GM19035 (cell line): ENCODE measurements around the gene NELFA.

Experiments
- ATAC-seq: cut with Tn5 transposase; IDR thresholded peaks from one replicate; pipeline ENCODE4 v1.9.1; 2021; ENCODE audit not compliant: unreplicated experiment

Gene NELFA

DNA sequence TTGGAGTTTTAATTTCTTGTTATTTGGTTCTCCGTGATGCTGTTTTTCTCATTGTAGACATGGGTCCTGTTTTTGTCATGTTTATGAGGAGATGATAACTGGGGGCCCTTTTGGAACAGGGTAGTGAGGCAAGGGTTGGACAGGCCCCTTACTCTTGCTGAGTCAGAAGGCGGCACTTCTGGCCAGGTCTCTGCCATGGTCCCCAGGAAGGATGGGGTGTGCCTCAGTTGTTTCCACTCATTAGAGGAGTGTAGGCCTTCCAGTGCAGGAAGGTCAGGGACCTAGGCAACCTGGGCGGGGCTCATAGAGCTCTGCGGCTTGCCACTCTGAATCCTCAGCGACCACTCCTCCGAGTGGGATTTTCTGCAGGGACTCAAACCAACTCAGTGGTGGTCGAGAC lies 68.2 kb downstream of the NELFA start:
- no peak for ATAC-seq

DNA sequence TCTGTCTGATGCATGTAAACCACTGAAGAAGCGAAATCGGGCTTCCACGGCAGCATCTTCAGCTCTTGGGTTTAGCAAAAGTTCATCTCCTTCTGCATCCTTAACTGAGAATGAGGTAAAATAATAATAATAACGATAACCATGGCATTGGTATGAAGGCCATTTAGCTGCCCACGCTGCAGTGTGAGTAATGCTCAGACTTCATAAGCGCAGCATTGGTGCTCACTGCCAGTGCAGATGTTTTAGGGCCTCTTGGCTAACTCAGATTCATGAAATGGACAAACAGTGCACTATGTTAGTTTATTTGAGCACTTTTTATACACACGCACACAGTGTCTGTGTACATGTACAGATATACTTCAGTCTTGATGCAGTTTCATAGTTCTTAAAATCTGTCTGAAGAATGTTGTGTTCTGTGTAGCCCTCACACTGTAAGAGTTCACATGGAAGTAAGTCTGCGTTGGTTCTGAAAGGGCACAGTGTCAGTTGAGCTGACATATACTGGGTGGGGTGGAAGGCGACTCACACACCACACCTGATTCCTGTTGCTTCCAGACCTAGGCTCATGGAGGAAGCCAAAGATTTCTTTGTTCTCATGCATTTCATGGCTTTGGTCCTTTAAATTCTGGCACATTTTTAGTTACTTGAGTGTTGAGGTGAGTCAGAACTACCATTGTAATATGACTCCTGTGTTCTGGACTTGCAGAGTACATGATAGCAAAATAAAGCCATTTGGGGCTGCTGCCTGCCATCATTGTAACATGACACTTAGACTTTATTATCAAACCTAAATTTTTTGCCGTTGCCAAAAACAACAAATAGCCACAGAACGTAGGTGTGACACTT lies 68.9 kb downstream of the NELFA start:
- no peak for ATAC-seq

DNA sequence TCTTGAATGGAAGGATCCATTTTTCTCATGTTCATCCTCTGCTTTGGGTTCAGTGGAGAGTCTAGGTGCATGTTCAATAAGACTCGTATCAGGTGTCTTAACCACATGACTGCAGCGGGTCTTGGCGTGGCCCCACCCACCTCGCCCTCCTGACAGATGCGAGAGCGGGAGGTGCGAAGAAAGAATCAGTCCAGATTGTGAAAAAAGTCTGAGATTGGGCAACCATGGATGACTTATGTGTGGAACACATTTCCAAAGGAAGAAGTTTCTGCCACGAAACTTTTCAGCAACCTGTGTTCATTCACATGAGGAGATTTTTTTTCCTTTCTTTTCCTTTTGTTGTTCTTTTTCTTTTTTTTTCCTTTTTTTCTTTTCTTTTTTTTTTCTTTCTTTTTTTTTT lies 70.7 kb downstream of the NELFA start:
- ATAC-seq, result no peak

DNA sequence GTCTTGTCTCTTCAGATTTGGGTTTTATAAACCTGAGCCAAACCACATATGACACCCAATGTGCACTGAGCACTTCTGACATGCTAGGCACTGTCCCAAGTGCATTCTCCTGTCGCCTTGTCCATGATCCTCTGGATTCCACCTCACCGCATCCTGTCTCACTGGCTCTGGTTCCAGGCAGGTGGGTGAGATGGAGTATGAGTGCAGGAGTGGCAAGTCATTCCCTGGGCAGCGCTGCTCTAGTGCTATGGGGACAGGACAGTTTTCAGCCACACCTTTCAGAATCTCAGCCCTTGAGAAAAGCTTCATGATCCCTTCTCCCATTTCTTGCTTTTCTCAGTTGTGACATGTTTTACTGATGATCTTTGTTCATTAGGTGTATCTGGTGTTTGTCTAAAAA lies 71.2 kb downstream of the NELFA start:
- no peak for ATAC-seq

DNA sequence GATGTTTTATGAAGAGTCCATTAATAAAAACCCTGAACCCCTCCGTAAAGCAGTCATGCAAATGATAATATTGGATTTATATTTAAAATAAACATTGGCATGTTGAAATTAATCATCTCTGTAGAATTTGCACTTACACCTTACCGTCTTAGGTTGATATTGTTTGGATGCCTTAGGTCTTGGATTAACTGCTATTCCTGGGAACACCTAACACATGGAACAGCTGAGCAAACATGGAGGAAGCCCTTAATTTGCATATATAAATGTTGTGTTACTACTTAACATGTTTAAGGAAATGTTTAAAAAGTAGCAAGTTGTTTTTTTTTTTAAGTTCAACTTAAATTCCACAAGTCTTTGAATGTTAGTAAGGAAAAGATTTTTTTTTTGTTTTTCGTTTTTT lies 75.1 kb downstream of the NELFA start:
- ATAC-seq, result no peak

DNA sequence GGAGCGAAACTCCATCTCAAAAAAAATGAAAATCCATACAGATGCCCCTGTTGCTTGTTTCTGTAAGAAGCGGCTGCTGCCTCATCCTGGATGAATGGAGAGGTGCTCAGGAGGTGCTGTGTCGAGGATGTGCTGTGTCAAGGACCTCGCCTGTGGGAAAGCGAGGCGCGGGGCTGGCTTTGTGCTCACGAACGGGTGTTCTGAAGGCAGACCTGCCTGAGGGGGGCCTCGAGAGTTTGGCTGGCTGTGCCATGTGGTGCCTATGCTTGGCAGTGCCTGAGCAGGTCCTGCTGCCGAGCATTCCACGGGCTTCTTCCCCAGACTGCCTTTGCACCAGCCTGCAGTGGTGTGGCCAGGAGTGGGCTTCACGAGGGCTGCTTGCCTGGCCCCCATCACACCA lies 76.0 kb downstream of the NELFA start:
- no peak for ATAC-seq
